Measurements from ENCODE around the gene NEXN.

DNA sequence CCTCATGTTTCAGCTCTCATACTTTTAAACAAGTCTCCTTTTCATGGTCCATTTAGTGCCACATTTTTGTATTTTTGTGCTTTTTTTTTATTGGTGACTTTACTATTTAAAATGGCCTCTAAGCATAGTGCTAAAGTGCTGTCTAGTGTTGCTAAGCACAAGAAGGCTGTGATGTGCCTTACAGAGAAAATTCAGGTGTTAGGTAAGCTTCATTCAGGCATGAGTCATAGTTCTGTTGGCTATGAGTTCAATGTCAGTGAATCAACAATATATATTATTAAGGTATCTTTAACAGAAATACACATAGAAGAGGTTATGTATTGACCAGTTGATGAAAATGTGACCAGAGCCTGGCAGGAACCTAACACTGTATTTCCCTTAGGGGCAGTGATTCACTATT is 103.2 kb downstream of the NEXN start:
- TF ChIP-seq, protein P1, sequence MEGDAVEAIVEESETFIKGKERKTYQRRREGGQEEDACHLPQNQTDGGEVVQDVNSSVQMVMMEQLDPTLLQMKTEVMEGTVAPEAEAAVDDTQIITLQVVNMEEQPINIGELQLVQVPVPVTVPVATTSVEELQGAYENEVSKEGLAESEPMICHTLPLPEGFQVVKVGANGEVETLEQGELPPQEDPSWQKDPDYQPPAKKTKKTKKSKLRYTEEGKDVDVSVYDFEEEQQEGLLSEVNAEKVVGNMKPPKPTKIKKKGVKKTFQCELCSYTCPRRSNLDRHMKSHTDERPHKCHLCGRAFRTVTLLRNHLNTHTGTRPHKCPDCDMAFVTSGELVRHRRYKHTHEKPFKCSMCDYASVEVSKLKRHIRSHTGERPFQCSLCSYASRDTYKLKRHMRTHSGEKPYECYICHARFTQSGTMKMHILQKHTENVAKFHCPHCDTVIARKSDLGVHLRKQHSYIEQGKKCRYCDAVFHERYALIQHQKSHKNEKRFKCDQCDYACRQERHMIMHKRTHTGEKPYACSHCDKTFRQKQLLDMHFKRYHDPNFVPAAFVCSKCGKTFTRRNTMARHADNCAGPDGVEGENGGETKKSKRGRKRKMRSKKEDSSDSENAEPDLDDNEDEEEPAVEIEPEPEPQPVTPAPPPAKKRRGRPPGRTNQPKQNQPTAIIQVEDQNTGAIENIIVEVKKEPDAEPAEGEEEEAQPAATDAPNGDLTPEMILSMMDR (IDR thresholded peaks at IDR 0.05): no peak
- TF ChIP-seq POLR2AphosphoS5 (IDR thresholded peaks at IDR 0.05) (no peak), POLR2A (IDR thresholded peaks at IDR 0.05) (no peak)
